Colonic mucosa (tissue), 4 donors: Measurements from ENCODE around the gene TENT5C. TPM values are rescaled to one million over a fixed set of nuclear protein-coding genes. Genes with fewer than 3 reads are reported as not detected.

Source experiments
- DNase-seq: peaks from one replicate; pipeline ENCODE4 v3.0.0-alpha.2; 2020
- H3K27ac ChIP-seq: fragments of 200-600 bp; one replicate; pipeline ENCODE4 v1.8.0; 2021
- H3K27me3 ChIP-seq: fragments of 200-600 bp; one replicate; pipeline ENCODE4 v1.8.0; 2021
- H3K36me3 ChIP-seq: fragments of 200-600 bp; one replicate; pipeline ENCODE4 v1.8.0; 2021
- H3K4me1 ChIP-seq: fragments of 200-600 bp; one replicate; pipeline ENCODE4 v1.8.0; 2021; ENCODE audit warnings: mild to moderate bottlenecking
- H3K4me3 ChIP-seq: fragments of 200-600 bp; one replicate; pipeline ENCODE4 v1.8.0; 2021
- H3K9ac ChIP-seq, 2 donors: one replicate each; pipeline ENCODE4 v1.7.0; 2013; ENCODE audit warnings: control low read depth in 2 of 2, low read depth in 2 of 2, low read length in 2 of 2
- H3K9me3 ChIP-seq: fragments of 200-600 bp; one replicate; pipeline ENCODE4 v1.8.0; 2021
- CTCF ChIP-seq: fragments of 200-600 bp; IDR thresholded peaks from one replicate; pipeline ENCODE4 v1.8.0; 2022; ENCODE audit warnings: antibody characterized with exemption, mild to moderate bottlenecking
- intact Hi-C: fragments of 100-400 bp; cut with DNase I; formaldehyde crosslinking; loops from one replicate; pipeline ENCODE4 v1.14.1; 2022
- total RNA-seq, 2 donors: library from RNA; stranded (reverse); fragmentation: NEBNext Ultra II Directional in 1 of 2; extraction: Animal tissue kit (Norgen Biotek cat#: 25700) in 1 of 2; gene quantifications; one replicate each; pipeline ENCODE4 v1.2.1, GENCODE V29; 2021
- donor health status: healthy.
- donor health status: DM: no; HTN: no; CAD: no.
- donor health status: DM: no; HTN: no; CAD: no.

The TENT5C gene
- total RNA-seq, 2 donors from 2014 or later = 40.7 to 58.5 TPM

DNA sequence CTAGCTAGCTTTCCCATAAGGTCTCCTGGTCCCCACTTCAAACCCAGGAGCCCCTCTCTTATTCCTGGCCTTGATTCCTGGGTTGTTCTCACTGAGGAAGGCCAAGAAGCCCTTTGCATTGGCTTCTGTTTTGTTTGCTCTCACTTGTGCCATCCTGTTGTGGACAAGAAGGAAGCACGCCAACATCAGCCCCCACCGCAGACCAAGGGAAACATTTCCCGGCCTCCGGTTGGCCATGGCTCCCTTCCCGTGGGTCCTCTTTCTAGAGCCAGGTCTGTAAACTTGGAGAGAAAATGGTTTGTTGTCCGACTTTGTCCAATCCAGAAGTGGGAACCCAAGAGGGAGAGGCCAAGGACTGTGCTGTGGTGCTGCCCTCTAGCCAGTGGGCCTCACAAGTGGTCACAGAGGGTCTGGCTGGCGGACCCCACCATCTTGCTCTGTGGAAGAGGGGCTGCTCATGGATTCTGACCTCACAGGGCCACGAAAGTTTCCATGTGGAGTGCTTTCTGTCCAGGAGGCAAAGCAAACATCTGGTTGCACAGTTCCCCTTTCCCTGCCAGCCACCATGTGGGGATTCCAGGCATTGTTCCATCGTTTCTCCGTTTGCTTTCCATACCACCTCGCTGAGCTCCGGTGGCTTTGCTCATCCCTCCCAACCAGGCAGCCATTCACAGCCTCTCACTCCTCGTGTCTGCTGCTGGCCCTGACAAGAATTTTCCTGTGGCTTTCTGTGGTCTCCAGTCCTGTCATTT, 18.9 kb upstream of the TENT5C start:
- H3K4me3 ChIP-seq = no peak overlapping the region
- no peak for TF ChIP-seq CTCF
- H3K27me3 ChIP-seq = no peaks in the 10 kb centered on the region
- H3K4me1 ChIP-seq = peaks cover 10% of the 10 kb centered on the region
- no peaks in the 10 kb centered on the region for H3K36me3 ChIP-seq
- H3K9ac ChIP-seq = no peak overlapping the region
- H3K9me3 ChIP-seq = no peaks in the 10 kb centered on the region
- H3K27ac ChIP-seq = no peak overlapping the region
- no peak for DNase-seq
- intact Hi-C loops = no loop called here

DNA sequence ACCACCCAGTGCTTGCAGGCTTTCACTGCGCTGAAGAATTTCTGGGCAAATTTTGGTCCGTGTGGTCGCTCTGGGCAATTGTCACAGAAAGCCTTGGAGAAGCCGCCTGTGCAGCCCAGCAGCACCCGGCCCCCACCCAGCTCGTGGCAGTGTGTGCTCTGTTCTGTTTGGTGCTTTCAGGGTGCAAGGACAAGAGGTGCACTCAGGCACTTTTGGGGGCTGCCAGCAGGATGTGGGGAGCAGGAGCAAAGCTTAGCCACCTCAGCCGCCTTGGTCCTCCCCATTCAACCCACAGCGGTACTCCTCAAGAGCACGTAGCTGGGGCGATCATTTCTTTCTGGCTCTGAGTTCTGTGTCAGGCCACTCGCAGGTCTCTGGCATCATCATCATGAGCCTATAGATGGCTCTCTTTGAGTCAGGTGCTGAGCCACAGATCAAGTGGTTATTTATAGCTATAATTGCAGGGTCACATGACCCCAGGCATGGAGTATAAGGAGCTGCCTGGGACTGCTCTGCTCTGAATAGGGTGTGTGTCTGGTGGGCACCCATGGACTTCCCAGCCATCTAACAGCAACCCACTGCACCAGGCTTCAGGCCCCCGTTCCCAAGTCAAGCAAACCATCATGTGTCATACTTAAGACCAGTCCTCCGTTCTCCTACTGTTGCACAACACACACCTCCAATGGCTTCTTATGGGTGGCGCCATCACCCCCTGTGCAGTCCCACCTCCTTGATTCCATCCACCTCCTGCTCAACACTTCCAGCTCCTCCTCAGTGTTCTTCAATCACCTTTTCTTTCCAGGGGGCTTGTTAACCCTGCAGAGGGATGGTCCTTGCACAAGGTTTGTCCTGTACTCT, 18.1 kb upstream of the TENT5C start:
- DNase-seq = no peak
- Histone ChIP-seq H3K4me1 (peaks cover 10% of the 10 kb centered on the region), H3K9me3 (no peaks in the 10 kb centered on the region), H3K36me3 (no peaks in the 10 kb centered on the region), H3K27ac (no peak overlapping the region), H3K27me3 (no peaks in the 10 kb centered on the region), H3K9ac (no peak overlapping the region), H3K4me3 (no peak overlapping the region)
- no peak for TF ChIP-seq CTCF
- intact Hi-C loops = no loop called here

GRCh38 chr1:117589544-117589943, 16.3 kb upstream of the TENT5C start:
- peaks cover 10% of the 10 kb centered on the region for H3K4me1 ChIP-seq
- H3K9ac ChIP-seq = no peak overlapping the region
- no peak overlapping the region for H3K4me3 ChIP-seq
- H3K27me3 ChIP-seq = no peaks in the 10 kb centered on the region
- intact Hi-C loops = no loop called here
- peak; percentile 56 for DNase-seq
- no peaks in the 10 kb centered on the region for H3K9me3 ChIP-seq
- H3K36me3 ChIP-seq = no peaks in the 10 kb centered on the region
- H3K27ac ChIP-seq = peak overlapping the region; percentile 71
- no peak for TF ChIP-seq CTCF

- Histone ChIP-seq H3K9me3 (no peaks in the 10 kb centered on the region), H3K36me3 (no peaks in the 10 kb centered on the region), H3K27ac (peak overlapping the region; percentile 71), H3K9ac (no peak overlapping the region), H3K27me3 (no peaks in the 10 kb centered on the region), H3K4me3 (no peak overlapping the region), H3K4me1 (peaks cover 10% of the 10 kb centered on the region)
- no peak for TF ChIP-seq CTCF
- DNase-seq = peak; percentile 68
- intact Hi-C loops = no loop called here
Measured at GRCh38 chr1:117590273-117590925, 15.4 kb upstream of the TENT5C start.

DNA sequence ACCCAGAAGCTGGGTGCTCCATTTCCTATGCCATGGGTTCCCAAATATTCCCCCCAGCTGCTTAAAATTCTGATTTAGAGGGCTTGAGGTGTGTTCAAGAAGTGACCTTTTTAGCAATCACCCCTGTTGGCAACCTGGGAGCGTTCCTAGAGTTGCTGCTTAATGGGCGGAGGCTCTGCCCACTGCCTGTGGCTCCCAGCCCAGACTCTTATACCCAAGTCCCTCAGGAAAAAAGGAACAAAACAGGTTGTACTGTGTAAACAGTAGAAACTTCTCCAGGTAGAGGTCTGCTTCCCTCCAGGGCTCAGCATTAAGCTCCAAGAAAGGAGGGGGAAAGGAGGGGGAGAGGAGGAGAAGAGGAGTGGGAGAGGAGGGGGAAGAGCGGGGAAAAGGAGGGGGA, 14.6 kb upstream of the TENT5C start:
- DNase-seq = peak; percentile 56
- no peak overlapping the region for H3K4me3 ChIP-seq
- no peaks in the 10 kb centered on the region for H3K36me3 ChIP-seq
- no peaks in the 10 kb centered on the region for H3K27me3 ChIP-seq
- H3K9ac ChIP-seq = no peak overlapping the region
- H3K27ac ChIP-seq = peak overlapping the region; percentile 71
- H3K4me1 ChIP-seq = peaks cover 10% of the 10 kb centered on the region
- H3K9me3 ChIP-seq = no peaks in the 10 kb centered on the region
- intact Hi-C loops = no loop called here
- TF ChIP-seq CTCF = no peak
